ENCODE measurements around the gene PLXNB2.

Gene PLXNB2

GRCh38 chr22:50257451-50258360, 49.7 kb downstream of the PLXNB2 start:
- H3K27ac ChIP-seq: peak overlapping the region; percentile 1; the same call in 1 of the 2 replicates
- TF ChIP-seq ZFX (IDR thresholded peaks at IDR 0.05): no peak
- TF ChIP-seq CTCF (conservative IDR thresholded peaks at IDR 0.05): no peak

- H3K27ac ChIP-seq: no peak overlapping the region
- no peak for TF ChIP-seq CTCF (conservative IDR thresholded peaks at IDR 0.05)
- no peak for TF ChIP-seq ZFX (IDR thresholded peaks at IDR 0.05)
These were observed 50.4 kb downstream of the PLXNB2 start for GRCh38 chr22:50257041-50257440.

- H3K27ac ChIP-seq: no peak overlapping the region
- TF ChIP-seq CTCF (conservative IDR thresholded peaks at IDR 0.05): no peak
- no peak for TF ChIP-seq ZFX (IDR thresholded peaks at IDR 0.05)
These were observed 51.1 kb downstream of the PLXNB2 start for GRCh38 chr22:50256258-50256862.

GRCh38 chr22:50255607-50256006, 51.8 kb downstream of the PLXNB2 start:
- TF ChIP-seq CTCF (conservative IDR thresholded peaks at IDR 0.05): no peak
- H3K27ac ChIP-seq: no peak overlapping the region

- H3K27ac ChIP-seq: no peak overlapping the region
- no peak for TF ChIP-seq ZFX (IDR thresholded peaks at IDR 0.05)
- no peak for TF ChIP-seq CTCF (conservative IDR thresholded peaks at IDR 0.05)
These were observed 52.3 kb downstream of the PLXNB2 start for GRCh38 chr22:50255099-50255498.

- TF ChIP-seq CTCF (conservative IDR thresholded peaks at IDR 0.05) (no peak), ZFX (IDR thresholded peaks at IDR 0.05) (no peak)
- no peak overlapping the region for H3K27ac ChIP-seq
These were observed 53.5 kb downstream of the PLXNB2 start for GRCh38 chr22:50253941-50254340.
